Body of pancreas (tissue), 4 donors: ENCODE measurements around the gene THEM5.

Experiments
- CTCF ChIP-seq, 7 experiments: fragments of 450-650 bp in 4 of 7; fragments of 200-600 bp in 3 of 7; sonication (generic) in 3 of 7; IDR thresholded peaks; one replicate each; pipeline ENCODE4 v1.5.1; 2016 to 2019; ENCODE audit warnings: antibody characterized with exemption in 7 of 7
- POLR2A ChIP-seq, 3 donors: fragments of 450-650 bp; IDR thresholded peaks; one replicate each; pipeline ENCODE4 v1.6.1; 2016; ENCODE audit warnings: antibody characterized with exemption in 3 of 3, mild to moderate bottlenecking in 2 of 3

- TF ChIP-seq CTCF (IDR thresholded peaks at IDR 0.05): no peak
- TF ChIP-seq POLR2A (IDR thresholded peaks at IDR 0.05): no peak
Measured at GRCh38 chr1:151860504-151861187, 7.1 kb upstream of the THEM5 start.
